ENCODE results near the gene AFAP1. TPM values are rescaled to one million over a fixed set of nuclear protein-coding genes. Genes with fewer than 3 reads are reported as not detected.

AFAP1 gene, protein sequence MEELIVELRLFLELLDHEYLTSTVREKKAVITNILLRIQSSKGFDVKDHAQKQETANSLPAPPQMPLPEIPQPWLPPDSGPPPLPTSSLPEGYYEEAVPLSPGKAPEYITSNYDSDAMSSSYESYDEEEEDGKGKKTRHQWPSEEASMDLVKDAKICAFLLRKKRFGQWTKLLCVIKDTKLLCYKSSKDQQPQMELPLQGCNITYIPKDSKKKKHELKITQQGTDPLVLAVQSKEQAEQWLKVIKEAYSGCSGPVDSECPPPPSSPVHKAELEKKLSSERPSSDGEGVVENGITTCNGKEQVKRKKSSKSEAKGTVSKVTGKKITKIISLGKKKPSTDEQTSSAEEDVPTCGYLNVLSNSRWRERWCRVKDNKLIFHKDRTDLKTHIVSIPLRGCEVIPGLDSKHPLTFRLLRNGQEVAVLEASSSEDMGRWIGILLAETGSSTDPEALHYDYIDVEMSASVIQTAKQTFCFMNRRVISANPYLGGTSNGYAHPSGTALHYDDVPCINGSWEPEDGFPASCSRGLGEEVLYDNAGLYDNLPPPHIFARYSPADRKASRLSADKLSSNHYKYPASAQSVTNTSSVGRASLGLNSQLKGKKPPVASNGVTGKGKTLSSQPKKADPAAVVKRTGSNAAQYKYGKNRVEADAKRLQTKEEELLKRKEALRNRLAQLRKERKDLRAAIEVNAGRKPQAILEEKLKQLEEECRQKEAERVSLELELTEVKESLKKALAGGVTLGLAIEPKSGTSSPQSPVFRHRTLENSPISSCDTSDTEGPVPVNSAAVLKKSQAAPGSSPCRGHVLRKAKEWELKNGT
- polyA plus RNA-seq (2011; rRNA removed) (57.9 and 61.7 TPM in 2 replicates), polyA minus RNA-seq (2011; rRNA and poly(A)+ RNA removed) (77.9 and 84.3 TPM in 2 replicates)

DNA sequence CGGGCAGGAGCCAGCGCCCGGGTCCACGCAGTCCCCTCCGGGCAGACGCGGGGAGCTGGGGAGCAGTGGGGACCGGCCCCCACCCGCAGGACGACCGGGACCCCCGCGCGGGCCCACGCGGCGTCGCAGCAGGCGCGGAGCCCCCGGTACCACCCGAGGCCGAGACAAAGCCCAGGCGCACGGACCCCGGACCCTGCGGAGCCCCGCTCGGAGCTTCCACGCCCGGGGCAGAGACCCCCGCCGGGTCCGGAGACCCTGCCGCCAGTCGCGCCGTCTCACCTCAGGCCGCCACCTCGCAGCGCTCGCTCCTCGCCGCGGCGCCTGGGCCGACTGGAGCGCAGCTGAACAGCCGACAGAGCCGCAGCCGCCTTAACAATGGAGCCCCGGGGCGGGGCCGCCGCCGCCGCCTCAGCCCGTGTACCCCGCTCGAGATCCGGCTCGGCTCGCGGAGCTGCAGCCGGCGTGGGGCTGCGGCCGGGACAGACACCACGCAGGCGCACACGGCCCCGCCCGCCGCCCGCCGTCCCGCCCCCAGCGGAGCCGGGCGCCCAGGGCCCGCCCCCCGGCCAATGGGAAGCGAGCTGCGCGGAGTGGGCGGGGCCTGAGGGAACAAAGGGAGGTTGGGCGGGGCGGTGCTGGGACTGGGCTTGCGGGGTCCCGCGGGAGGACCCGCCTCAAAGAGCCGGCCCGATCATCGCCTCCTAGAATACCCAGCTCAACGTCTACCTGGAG, at the start of gene AFAP1:
TSS of gene AFAP1 (minus strand) at position 485 of the 732 bp plus-strand sequence. CDS start 67,783 bp downstream, outside the sequence.
- CTCF ChIA-PET: interaction anchor here (0.7 to 6.6 kb wide), 5 partner anchors 13 to 136 kb away, joined by 3 to 68 read pairs (median 6); no protein-coding TSS in a partner anchor
- POLR2A ChIA-PET: interaction anchor here (0.6 to 1.4 kb wide), 21 partner anchors 10 to 149 kb away, joined by 3 to 7 read pairs (median 3); no protein-coding TSS in a partner anchor
- H3K4me3 ChIP-seq (ENCODE audit: low read depth, low read length): peak within 1 kb of the TSS; percentile 88
- no peaks in the 10 kb centered on the region; the same call in 1 of the 2 replicates for H3K9me3 ChIP-seq (ENCODE audit: control insufficient read depth, insufficient read depth, low read length)
- peak; percentile 47 for DNase-seq (ENCODE audit: low read depth, low spot score)
- H3K27me3 ChIP-seq (ENCODE audit: control insufficient read depth, insufficient read depth, low read length): no peaks in the 10 kb centered on the region
- peak within 1 kb of the TSS; percentile 86 for H3K27ac ChIP-seq (ENCODE audit: low read depth, low read length)
- TF ChIP-seq, protein P1, sequence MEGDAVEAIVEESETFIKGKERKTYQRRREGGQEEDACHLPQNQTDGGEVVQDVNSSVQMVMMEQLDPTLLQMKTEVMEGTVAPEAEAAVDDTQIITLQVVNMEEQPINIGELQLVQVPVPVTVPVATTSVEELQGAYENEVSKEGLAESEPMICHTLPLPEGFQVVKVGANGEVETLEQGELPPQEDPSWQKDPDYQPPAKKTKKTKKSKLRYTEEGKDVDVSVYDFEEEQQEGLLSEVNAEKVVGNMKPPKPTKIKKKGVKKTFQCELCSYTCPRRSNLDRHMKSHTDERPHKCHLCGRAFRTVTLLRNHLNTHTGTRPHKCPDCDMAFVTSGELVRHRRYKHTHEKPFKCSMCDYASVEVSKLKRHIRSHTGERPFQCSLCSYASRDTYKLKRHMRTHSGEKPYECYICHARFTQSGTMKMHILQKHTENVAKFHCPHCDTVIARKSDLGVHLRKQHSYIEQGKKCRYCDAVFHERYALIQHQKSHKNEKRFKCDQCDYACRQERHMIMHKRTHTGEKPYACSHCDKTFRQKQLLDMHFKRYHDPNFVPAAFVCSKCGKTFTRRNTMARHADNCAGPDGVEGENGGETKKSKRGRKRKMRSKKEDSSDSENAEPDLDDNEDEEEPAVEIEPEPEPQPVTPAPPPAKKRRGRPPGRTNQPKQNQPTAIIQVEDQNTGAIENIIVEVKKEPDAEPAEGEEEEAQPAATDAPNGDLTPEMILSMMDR (IDR thresholded peaks at IDR 0.05; ENCODE audit: low read depth, low read length): no peak

DNA sequence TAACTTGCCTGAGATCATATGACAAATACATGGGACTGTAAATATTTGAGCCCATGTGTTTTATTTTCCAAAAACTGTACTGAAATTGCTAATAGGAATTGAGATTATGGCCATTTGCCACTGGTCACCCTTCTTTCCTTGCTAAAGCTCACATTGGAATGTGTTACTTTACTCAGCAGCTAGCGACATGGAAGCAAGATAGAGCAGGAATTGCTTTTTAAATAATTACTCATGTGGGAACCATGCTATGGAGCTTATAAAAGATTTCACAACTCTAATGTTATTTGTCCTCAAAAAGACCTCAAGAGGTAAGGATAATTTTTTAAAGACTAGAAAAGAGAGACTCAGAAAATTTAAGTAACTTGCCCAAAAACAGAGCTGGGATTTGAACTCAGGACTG, 48.8 kb upstream of the AFAP1 start:
- TF ChIP-seq, protein P1 (IDR thresholded peaks at IDR 0.05; ENCODE audit: low read depth, low read length): no peak
- POLR2A ChIA-PET: interaction anchor here (0.5 to 0.7 kb wide), 2 partner anchors 78 to 193 kb away, joined by 3 to 4 read pairs; no protein-coding TSS in a partner anchor
- no peak overlapping the region for H3K27ac ChIP-seq (ENCODE audit: low read depth, low read length)

DNA sequence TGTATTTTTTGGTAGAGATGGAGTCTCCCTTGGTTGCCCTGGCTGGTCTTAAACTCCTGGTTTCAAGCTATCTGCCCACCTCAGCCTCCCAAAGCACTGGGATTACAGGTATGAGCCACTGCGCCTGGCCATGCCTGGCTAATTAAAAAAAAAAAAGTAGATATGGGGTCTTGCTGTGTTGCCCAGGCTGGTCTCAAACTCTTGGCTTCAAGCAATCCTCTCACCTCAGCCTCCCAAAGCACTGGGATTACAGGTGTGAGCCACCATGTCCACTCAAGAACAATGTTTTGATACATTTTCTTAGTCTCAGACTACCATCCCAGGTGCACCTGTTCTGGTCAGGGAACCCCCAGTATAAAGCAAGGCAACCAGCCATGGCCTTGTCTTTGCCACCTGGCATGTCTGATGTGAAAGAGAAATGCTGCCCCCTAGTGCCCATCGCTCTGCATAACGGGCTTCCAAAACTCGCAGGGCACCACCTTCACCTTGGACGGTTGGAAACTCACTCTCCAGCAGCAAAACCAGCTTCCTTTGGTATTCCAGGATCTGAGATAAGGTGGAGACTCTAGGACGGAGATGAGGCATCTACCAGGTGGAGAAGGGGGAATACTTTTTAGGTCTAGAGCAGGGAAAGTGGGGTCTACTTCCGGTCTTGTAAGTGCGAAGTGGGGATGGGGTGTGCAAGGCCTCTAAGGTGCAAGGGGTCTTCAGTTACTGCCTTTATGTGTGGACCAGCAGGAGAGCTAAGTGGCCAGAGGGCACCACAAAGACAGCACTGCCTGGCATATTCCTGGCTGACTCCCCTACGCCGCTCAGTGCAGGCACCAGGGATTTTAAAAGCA, 47.7 kb upstream of the AFAP1 start:
- TF ChIP-seq, protein P1 (IDR thresholded peaks at IDR 0.05; ENCODE audit: low read depth, low read length): peak; percentile 91
- ChIA-PET POLR2A (interaction anchor here (1.1 to 1.9 kb wide), 2 partner anchors 50 to 144 kb away, joined by 5 to 8 read pairs; no protein-coding TSS in a partner anchor), CTCF (interaction anchor here (0.6 to 7.3 kb wide), 28 partner anchors 9 to 225 kb away, joined by 3 to 164 read pairs (median 4); partner anchors contain the start of gene AFAP1)
- Histone ChIP-seq H3K4me3 (ENCODE audit: low read depth, low read length) (no peak overlapping the region), H3K9me3 (ENCODE audit: control insufficient read depth, insufficient read depth, low read length) (no peaks in the 10 kb centered on the region; the same call in 1 of the 2 replicates), H3K27ac (ENCODE audit: low read depth, low read length) (no peak overlapping the region), H3K27me3 (ENCODE audit: control insufficient read depth, insufficient read depth, low read length) (peaks cover 2% of the 10 kb centered on the region)
- DNase-seq (ENCODE audit: low read depth, low spot score): no peak

More for the DNA sequence above, 48.8 kb upstream of the AFAP1 start:
- CTCF ChIA-PET: interaction anchor here (0.9 to 7.3 kb wide), 17 partner anchors 9 to 226 kb away, joined by 3 to 164 read pairs (median 7); partner anchors contain the start of gene AFAP1
- DNase-seq (ENCODE audit: low read depth, low spot score): no peak
- Histone ChIP-seq H3K4me3 (ENCODE audit: low read depth, low read length) (no peak overlapping the region), H3K9me3 (ENCODE audit: control insufficient read depth, insufficient read depth, low read length) (no peaks in the 10 kb centered on the region; the same call in 1 of the 2 replicates), H3K27me3 (ENCODE audit: control insufficient read depth, insufficient read depth, low read length) (peaks cover 2% of the 10 kb centered on the region)

DNA sequence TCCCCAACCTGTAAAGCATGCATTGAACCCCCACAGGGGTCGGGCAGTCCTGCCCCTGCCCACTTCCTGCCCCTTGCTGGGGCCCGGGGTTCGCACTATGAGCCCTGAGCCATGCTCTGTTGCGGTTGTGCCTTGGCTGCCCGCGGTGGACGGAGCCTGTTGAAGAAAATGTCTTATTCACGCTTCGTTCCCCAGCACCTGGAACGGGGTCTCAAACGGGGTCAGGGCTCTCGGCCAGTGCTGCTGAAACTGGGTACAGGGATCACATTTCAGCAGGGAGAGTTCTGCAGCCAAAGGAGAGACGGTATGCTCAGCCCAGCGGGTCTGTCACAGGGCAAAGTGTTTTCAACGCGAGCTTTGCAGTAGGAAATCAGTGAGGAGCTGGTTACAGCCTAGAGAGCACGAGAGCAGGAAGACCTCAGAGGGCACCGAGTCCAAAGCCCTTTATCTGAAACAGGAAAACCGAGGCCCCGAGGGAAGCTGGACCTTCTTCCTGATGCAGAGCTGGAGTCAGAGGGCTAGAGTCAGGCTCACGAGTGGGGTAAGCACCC, 46.3 kb upstream of the AFAP1 start:
- Histone ChIP-seq H3K9me3 (ENCODE audit: control insufficient read depth, insufficient read depth, low read length) (no peaks in the 10 kb centered on the region; the same call in 1 of the 2 replicates), H3K27ac (ENCODE audit: low read depth, low read length) (peak overlapping the region; percentile 52), H3K4me3 (ENCODE audit: low read depth, low read length) (no peak overlapping the region), H3K27me3 (ENCODE audit: control insufficient read depth, insufficient read depth, low read length) (no peaks in the 10 kb centered on the region)
- no peak for DNase-seq (ENCODE audit: low read depth, low spot score)
- TF ChIP-seq, protein P1 (IDR thresholded peaks at IDR 0.05; ENCODE audit: low read depth, low read length): no peak
- POLR2A ChIA-PET: interaction anchor here (1.1 to 1.9 kb wide), 3 partner anchors 46 to 143 kb away, joined by 3 to 8 read pairs (median 5); partner anchors contain the start of gene AFAP1
- CTCF ChIA-PET: interaction anchor here (0.6 to 7.3 kb wide), 11 partner anchors 12 to 651 kb away, joined by 3 to 164 read pairs (median 6); partner anchors contain the start of gene AFAP1

Measured in AG04450 (cell line).